ENCODE data around the gene ZFP36L2. TPM values are rescaled to one million over a fixed set of nuclear protein-coding genes. Genes with fewer than 3 reads are reported as not detected.

Gene ZFP36L2
- total RNA-seq, 3 donors from 2014 or later: 67.7 to 81.4 (median 75.5) TPM

DNA sequence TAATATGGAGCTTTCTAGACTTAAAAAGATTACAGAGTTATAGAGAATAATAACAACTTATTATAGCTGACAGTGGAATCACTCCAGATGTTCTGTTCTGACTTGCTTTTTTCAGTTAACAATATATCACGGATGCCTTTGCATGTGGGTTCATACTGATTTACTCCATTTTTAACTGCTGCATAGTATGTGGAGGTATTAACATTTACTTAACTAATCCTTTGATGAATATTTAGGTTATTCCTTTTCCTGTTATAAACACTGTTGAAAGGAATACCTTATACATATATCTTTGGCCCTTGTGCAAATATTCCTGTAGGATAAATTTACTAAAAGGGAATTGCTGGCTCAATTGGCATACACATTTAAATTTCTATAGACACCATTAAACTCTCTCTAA, 33.1 kb upstream of the ZFP36L2 start:
- H3K4me3 Mint-ChIP-seq: no peak overlapping the region
- H3K27me3 Mint-ChIP-seq (ENCODE audit: low read depth): no peaks in the 10 kb centered on the region
- H3K9me3 Mint-ChIP-seq: no peaks in the 10 kb centered on the region
- peaks cover 15% of the 10 kb centered on the region for H3K36me3 Mint-ChIP-seq (ENCODE audit: insufficient read depth)
- DNase-seq (no peak), ATAC-seq (no peak)
- no peaks in the 10 kb centered on the region for H3K4me1 Mint-ChIP-seq (ENCODE audit: low read depth)

DNA sequence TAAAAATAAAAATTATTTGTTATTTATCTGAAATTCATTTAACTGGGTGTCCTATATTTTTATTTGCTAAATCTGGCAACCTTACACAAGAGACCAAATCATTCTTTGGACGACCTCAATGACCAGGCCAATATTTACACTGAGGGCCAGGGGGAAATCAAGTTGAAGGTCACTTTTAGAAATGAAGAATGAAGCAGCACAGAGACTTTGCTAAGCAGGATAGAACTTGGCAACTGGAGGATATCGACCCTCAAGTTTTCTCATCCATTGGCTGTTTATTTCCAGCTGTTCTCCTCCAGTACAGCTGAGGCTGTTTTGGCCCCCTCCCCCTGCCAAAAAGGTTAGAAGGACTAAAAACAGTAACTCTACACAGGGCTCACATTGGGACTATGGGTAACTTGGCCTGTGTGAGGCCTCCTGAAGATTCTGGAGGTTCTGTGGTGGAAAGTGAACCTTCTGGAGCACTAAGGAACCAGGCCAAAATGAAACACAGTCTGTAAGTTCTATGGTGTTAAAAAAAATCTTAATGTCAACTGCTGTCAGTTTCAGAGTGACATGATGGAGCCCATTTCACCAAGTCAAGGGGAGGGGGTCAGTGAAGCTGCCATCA, 32.2 kb upstream of the ZFP36L2 start:
- DNase-seq (no peak), ATAC-seq (no peak)
- Mint-ChIP-seq H3K4me3 (no peak overlapping the region), H3K4me1 (ENCODE audit: low read depth) (no peaks in the 10 kb centered on the region), H3K36me3 (ENCODE audit: insufficient read depth) (peaks cover 11% of the 10 kb centered on the region), H3K27me3 (ENCODE audit: low read depth) (no peaks in the 10 kb centered on the region), H3K9me3 (no peaks in the 10 kb centered on the region)

DNA sequence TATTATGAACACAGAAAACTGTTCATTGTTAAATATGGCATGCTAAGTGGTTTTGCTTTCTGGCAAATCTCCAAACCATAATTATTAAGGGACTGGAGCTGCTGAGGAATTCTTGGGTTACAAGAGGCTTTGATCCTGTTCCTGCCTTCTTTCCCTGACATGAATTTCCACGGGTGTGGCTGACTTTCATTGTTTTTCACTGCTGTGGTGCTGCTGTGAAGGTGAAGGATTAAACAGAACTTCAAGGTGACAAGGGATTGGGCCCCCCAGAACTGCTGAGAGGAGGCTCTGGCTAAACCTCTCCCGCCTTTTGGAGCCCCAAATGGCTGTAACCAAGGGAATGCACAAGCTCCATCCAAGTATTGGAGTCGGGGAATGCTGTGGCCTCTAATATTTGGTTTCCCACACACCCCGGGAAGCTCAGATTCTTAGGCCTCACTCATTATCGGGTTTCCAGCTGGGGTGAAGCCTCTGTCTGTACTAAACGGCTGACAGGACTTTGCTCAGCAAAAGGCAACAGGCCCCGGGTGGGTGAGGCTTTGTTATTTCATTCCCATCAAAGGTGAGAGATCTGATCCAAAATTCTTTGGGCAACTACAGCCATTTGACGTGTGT, 29.0 kb upstream of the ZFP36L2 start:
- no peaks in the 10 kb centered on the region for H3K9me3 Mint-ChIP-seq
- no peaks in the 10 kb centered on the region for H3K4me1 Mint-ChIP-seq (ENCODE audit: low read depth)
- no peak for DNase-seq
- H3K36me3 Mint-ChIP-seq (ENCODE audit: insufficient read depth): peaks cover 6% of the 10 kb centered on the region
- ATAC-seq: no peak
- no peak overlapping the region for H3K4me3 Mint-ChIP-seq
- no peaks in the 10 kb centered on the region for H3K27me3 Mint-ChIP-seq (ENCODE audit: low read depth)

DNA sequence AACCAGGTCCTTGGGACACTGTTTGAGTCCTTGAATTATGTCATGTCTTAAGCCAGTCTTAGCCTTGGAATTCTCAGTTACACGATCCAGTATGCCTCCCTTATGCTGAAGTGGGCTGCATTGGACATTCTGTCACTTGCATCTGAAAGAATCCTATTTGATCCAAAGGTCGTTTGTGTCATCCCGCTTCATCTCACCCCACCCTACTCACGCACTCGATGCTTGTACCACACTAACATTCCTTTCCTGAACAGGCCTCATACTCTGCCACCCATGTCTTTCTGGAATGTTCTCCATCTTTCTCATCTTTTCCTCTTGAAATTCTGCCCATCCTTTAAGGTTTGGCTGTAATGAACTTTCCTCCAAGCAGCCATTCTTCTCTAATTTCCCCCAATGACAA, 27.9 kb upstream of the ZFP36L2 start:
- ATAC-seq (no peak), DNase-seq (no peak)
- H3K36me3 Mint-ChIP-seq (ENCODE audit: insufficient read depth): peaks cover 8% of the 10 kb centered on the region

DNA sequence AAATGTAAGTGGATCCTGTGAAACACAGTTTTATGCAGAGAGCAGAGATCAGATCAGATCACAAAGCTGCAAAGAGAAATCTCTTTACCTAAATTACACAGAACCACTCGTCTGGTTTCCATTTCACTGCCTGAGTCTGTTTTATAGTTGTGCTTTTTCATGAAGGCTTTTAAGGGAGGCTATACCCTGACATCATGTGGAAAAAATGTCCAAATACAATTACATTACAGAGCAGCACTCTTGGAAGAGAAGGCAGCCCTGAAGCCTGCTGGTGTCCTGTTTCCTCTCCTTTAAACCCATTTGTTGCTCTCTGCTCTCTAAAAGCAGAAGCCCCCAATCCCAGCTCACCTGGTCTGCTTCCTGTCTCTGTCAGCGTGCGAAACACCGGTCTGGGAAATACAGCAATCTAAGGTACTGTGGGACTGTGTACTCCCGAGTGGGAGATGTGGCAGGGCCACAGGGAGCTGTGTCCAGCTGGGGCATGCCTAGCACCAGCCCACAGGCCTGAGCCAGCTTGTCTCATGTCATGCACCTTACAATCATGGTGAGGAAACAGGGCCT, 24.8 kb upstream of the ZFP36L2 start:
- Mint-ChIP-seq H3K36me3 (ENCODE audit: insufficient read depth) (peaks cover 2% of the 10 kb centered on the region), H3K4me1 (ENCODE audit: low read depth) (no peaks in the 10 kb centered on the region), H3K27me3 (ENCODE audit: low read depth) (no peaks in the 10 kb centered on the region), H3K4me3 (no peak overlapping the region), H3K9me3 (no peaks in the 10 kb centered on the region)
- DNase-seq: no peak
- no peak for ATAC-seq

More for the DNA sequence above, 27.9 kb upstream of the ZFP36L2 start:
- Mint-ChIP-seq H3K9me3 (no peaks in the 10 kb centered on the region), H3K4me1 (ENCODE audit: low read depth) (no peaks in the 10 kb centered on the region), H3K4me3 (no peak overlapping the region), H3K27me3 (ENCODE audit: low read depth) (no peaks in the 10 kb centered on the region)

DNA sequence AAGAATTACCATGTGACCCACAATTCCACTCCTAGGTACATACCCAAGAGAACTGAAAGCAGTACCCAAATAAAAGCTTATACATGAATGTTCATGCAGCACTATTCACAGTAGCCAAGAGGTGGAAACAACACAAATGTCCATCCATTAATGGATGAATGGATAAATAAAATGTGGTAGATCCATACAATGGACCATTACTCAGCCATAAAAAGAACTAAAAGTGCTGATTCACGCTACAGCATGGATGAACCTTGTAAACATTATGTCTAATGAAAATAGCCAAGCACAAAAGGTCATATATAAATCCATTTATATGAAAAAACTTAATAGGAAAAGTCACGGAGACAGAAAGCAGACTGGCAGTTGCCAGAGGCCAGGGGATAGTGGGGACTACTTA, 23.6 kb upstream of the ZFP36L2 start:
- no peaks in the 10 kb centered on the region for H3K9me3 Mint-ChIP-seq
- ATAC-seq (no peak), DNase-seq (no peak)
- H3K4me1 Mint-ChIP-seq (ENCODE audit: low read depth): no peaks in the 10 kb centered on the region
- no peak overlapping the region for H3K4me3 Mint-ChIP-seq
- no peaks in the 10 kb centered on the region for H3K27me3 Mint-ChIP-seq (ENCODE audit: low read depth)
- H3K36me3 Mint-ChIP-seq (ENCODE audit: insufficient read depth): peaks cover 4% of the 10 kb centered on the region

DNA sequence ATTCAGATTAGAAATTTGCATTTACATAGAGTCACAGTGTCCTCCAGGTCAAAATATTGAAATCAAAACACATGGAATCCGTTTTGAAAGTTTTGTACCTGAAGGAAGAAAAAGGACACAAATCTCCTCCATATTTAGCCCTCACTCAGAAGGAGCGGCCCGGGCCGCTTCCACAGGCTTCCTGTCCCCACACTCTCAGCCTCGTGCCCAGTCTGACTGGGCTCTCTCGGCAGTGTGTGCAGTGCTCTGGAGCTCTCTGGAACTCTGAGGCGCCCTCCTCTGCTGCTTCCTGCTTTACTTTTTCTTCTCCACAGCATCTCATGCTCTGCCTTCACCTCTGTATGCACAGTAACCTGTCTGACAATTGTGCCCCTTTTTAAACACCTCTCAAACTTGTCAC, 22.2 kb upstream of the ZFP36L2 start:
- no peak for DNase-seq
- no peaks in the 10 kb centered on the region for H3K27me3 Mint-ChIP-seq (ENCODE audit: low read depth)
- no peaks in the 10 kb centered on the region for H3K4me1 Mint-ChIP-seq (ENCODE audit: low read depth)
- peaks cover 6% of the 10 kb centered on the region for H3K36me3 Mint-ChIP-seq (ENCODE audit: insufficient read depth)
- no peak for ATAC-seq
- H3K4me3 Mint-ChIP-seq: no peak overlapping the region
- H3K9me3 Mint-ChIP-seq: no peaks in the 10 kb centered on the region

DNA sequence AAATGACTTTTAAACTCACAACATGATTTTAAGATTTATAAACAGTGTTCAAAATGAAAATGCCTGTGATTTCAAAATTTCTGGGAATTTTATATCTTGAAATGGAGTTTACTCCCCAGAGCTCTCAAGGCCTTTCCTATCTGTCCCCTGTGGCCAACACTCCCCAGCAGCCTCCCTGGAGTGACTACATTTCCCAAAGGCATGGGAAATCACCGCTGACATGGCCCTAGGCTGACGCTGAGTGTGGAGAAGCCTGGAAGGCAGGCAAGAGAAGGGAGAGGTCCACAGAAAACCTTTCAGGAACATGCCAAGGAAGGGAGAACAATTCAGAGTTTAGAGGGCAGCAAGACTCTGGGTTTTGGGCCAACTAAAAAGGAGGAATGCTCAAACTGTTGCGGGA, 20.2 kb upstream of the ZFP36L2 start:
- no peak for ATAC-seq
- Mint-ChIP-seq H3K4me1 (ENCODE audit: low read depth) (no peaks in the 10 kb centered on the region), H3K4me3 (no peak overlapping the region), H3K36me3 (ENCODE audit: insufficient read depth) (peaks cover 9% of the 10 kb centered on the region), H3K27me3 (ENCODE audit: low read depth) (no peaks in the 10 kb centered on the region), H3K9me3 (no peaks in the 10 kb centered on the region)
- no peak for DNase-seq

DNA sequence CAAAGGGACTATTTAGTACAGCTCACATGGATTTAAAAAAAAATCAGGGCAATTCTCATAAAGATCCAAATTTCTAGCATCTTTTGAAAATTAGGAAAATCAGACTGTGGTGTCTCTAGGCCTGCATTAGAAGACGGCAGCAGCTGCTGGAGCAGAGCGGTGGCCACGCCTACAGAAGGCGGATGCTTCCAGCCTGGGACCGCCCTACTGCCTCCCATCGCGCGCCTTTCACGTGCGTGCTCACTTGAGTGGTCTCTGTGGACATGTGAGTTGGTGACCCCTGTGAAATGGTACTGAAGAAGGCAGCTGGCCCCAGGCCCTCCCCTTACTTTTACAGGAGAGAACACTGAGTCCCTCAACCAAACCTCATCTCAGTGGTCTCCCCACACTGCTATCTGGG, 15.2 kb upstream of the ZFP36L2 start:
- no peaks in the 10 kb centered on the region for H3K27me3 Mint-ChIP-seq (ENCODE audit: low read depth)
- H3K4me1 Mint-ChIP-seq (ENCODE audit: low read depth): peaks cover 21% of the 10 kb centered on the region
- DNase-seq: no peak
- H3K4me3 Mint-ChIP-seq: no peak overlapping the region
- peaks cover 7% of the 10 kb centered on the region for H3K36me3 Mint-ChIP-seq (ENCODE audit: insufficient read depth)
- H3K9me3 Mint-ChIP-seq: no peaks in the 10 kb centered on the region
- no peak for ATAC-seq

DNA sequence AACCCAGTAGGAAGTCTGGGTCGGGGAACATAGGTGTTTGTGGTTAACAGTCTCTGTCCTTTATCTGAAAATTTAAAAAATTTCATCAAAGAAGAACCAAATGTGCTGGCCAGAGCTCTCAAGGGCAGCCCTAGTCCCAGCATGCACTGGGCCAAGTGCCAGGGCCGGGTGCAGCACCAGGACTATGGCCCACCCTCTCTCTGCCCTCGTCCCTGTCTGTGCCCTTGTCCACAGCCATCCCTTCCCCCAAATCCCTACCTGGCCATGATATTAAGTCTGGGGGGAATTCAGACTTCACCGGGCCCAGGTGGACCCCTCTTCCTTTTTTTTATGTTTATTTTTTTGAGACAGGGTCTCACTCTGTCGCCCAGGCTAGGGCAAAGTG, 14.4 kb upstream of the ZFP36L2 start:
- H3K4me3 Mint-ChIP-seq: no peak overlapping the region
- DNase-seq (no peak), ATAC-seq (no peak)
- H3K4me1 Mint-ChIP-seq (ENCODE audit: low read depth): peaks cover 21% of the 10 kb centered on the region
- H3K27me3 Mint-ChIP-seq (ENCODE audit: low read depth): no peaks in the 10 kb centered on the region
- no peaks in the 10 kb centered on the region for H3K9me3 Mint-ChIP-seq
- H3K36me3 Mint-ChIP-seq (ENCODE audit: insufficient read depth): peaks cover 7% of the 10 kb centered on the region

DNA sequence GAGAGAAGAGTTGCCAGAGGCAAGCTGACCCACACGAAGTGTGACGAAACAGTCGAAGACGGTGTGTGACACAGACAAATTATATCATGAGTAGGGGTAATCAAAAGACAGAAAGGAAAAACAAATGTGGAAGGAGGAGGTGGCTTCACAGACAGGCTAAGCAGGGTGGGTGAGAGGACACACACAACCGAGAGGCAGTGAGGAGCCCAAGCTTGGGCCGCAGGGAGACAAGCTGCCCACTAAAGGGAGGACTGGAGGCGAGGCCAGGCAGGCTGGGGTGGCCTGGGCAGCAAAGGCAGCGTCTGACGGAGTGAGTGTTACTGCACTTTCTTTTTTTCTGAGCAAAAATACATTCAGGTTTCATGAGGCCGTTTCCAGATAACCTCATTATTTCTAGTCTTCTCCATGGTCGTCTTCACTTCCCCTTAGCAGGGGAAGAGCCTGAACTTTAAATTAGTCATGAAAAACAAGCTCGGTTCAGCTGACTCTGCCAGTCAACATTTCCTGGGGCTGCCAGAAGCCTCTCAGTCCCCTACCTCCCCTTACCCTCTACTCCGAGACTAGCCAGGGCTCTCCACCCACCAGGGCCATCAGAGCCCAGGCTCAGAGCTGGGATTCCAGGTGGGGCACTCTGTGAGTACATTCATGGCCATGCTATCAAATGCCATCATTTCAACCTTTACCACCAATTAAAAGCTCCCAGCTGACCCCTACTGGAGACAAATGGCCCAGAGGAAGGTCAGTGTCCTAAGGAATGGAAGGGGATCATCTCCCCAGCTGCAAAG, 13.8 kb upstream of the ZFP36L2 start:
- H3K36me3 Mint-ChIP-seq (ENCODE audit: insufficient read depth): peaks cover 5% of the 10 kb centered on the region
- H3K27me3 Mint-ChIP-seq (ENCODE audit: low read depth): no peaks in the 10 kb centered on the region
- no peak for ATAC-seq
- no peaks in the 10 kb centered on the region for H3K9me3 Mint-ChIP-seq
- H3K4me3 Mint-ChIP-seq: no peak overlapping the region
- DNase-seq: no peak
- peaks cover 21% of the 10 kb centered on the region for H3K4me1 Mint-ChIP-seq (ENCODE audit: low read depth)

DNA sequence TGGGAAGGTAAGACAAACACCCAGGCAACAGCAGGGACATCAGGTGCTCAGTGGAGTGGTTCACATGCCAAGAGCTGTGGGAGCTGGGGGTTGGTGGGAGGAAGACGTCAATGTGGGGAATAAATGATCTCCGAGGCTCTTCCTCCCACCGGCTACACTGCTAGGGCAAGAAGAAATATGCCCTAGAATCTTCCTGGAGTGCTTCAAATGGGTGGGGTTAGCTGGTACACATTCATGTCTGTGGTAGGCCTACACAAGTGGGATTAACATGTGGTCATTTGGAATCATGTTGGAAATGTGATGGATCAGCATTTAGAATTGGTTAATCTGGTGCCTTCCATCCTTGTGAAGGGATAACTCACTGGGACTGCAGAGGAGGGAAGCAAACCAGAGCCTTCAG, 12.4 kb upstream of the ZFP36L2 start:
- DNase-seq: no peak
- Mint-ChIP-seq H3K9me3 (no peaks in the 10 kb centered on the region), H3K27me3 (ENCODE audit: low read depth) (no peaks in the 10 kb centered on the region), H3K4me3 (no peak overlapping the region), H3K36me3 (ENCODE audit: insufficient read depth) (peaks cover 4% of the 10 kb centered on the region), H3K4me1 (ENCODE audit: low read depth) (peaks cover 21% of the 10 kb centered on the region)
- ATAC-seq: no peak

DNA sequence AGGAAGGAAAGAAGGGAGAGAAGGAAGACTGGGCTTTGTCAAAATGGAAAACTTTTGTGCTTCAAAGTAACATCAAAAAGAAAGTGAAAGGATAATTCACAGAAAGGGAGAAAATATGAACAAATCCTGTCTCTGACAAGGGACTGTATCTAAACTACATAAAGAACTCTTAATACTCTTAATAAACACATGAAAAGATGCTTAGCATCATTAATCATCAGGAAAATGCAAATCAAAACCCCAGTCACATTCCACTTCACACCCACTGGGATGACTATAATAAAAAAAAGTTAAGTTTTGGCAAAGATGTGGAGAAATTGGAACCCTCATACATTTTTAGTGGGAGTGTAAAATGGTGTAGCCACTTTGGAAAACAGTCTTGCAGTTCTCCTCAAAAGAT, 11.8 kb upstream of the ZFP36L2 start:
- Mint-ChIP-seq H3K36me3 (ENCODE audit: insufficient read depth) (peaks cover 4% of the 10 kb centered on the region), H3K4me3 (no peak overlapping the region), H3K27me3 (ENCODE audit: low read depth) (no peaks in the 10 kb centered on the region), H3K9me3 (no peaks in the 10 kb centered on the region), H3K4me1 (ENCODE audit: low read depth) (peaks cover 21% of the 10 kb centered on the region)
- no peak for ATAC-seq
- no peak for DNase-seq

DNA sequence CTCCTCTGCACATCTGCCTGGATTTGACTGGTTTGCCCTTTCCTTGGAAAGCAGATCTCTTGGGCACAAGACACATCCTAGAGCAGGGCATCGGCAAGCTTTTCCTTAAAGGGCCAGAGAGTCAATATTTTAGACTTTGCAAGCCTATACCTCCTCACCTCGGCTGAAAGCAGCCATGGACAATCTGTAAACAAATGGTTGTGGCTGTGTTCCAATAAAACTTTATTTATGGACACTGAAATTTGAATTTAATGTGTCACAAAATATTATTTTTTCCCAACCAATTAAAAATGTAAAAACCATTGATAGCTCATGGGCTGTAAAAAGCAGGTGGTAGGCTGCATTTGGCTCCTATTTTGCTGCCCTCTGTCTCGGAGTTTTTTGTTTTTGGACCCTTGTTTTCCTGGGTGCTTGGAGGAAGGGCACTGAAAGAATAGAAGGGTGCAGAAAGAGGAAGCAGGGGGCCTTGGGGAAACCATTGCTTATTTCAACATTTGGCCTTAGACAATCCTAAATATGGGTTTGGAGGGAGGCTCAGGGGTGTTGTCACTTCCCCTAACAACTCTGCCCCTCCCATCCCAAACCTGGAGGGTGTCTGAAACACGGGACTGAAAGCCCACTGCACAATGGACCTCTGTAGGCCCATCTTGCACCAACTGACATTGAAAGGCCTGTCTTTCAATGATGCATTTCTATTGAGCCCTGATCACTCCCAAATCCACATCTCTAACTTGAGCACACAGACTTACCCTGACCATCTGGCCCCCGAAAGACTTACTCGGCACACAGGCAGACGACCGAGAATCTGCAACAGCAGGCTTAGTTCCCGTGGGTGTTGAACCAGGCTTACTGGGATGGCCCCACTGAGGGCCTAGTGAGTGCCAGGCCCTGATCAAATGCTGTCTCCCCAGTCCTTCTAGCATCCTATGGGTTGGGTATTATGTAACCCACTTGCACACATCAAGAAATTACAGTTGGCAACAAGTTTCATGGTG, 7.1 kb upstream of the ZFP36L2 start:
- no peak overlapping the region for H3K4me3 Mint-ChIP-seq
- no peak for DNase-seq
- H3K9me3 Mint-ChIP-seq: no peaks in the 10 kb centered on the region
- H3K27me3 Mint-ChIP-seq (ENCODE audit: low read depth): no peaks in the 10 kb centered on the region
- peaks cover 18% of the 10 kb centered on the region for H3K4me1 Mint-ChIP-seq (ENCODE audit: low read depth)
- H3K36me3 Mint-ChIP-seq (ENCODE audit: insufficient read depth): peaks cover 10% of the 10 kb centered on the region
- ATAC-seq: no peak
